Measurements from ENCODE around the gene LPP.

DNA sequence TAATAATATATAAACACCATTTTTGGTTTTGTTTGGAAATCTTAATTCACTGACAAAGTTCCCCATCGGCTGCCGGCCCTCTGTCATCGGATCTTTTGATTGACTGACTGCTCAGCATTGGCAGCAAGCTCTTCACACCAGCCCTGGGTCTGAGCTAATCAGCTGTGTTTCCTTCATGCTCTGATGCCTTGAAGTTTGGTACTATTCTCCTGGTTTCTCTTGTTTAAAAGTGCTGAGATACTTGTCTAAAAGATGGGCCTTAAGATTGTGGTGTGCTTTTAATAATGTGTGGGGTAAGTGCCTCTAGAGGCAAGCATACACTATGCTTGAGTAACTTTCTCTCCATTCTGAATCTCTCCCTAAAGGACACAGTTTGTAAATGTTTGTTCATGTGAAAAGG, 602.3 kb downstream of the LPP start:
- TF ChIP-seq, protein P1, sequence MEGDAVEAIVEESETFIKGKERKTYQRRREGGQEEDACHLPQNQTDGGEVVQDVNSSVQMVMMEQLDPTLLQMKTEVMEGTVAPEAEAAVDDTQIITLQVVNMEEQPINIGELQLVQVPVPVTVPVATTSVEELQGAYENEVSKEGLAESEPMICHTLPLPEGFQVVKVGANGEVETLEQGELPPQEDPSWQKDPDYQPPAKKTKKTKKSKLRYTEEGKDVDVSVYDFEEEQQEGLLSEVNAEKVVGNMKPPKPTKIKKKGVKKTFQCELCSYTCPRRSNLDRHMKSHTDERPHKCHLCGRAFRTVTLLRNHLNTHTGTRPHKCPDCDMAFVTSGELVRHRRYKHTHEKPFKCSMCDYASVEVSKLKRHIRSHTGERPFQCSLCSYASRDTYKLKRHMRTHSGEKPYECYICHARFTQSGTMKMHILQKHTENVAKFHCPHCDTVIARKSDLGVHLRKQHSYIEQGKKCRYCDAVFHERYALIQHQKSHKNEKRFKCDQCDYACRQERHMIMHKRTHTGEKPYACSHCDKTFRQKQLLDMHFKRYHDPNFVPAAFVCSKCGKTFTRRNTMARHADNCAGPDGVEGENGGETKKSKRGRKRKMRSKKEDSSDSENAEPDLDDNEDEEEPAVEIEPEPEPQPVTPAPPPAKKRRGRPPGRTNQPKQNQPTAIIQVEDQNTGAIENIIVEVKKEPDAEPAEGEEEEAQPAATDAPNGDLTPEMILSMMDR (IDR thresholded peaks at IDR 0.05), result no peak
- TF ChIP-seq POLR2A (IDR thresholded peaks at IDR 0.05), result no peak
